B cell (primary cell): ENCODE measurements around the gene RPP38.

Experiments used
- EZH2 ChIP-seq: IDR thresholded peaks from 2 replicates; pipeline ENCODE4 v1.6.1; 2012; ENCODE audit warnings: borderline replicate concordance, low read depth, mild to moderate bottlenecking, moderate library complexity, low read length; ENCODE audit not compliant: insufficient read depth, poor library complexity, severe bottlenecking
- TF ChIP-seq, protein P1 (sequence below): fragments of 200-600 bp; IDR thresholded peaks from one replicate; pipeline ENCODE4 v1.8.0; 2022; ENCODE audit warnings: antibody characterized with exemption, mild to moderate bottlenecking

DNA sequence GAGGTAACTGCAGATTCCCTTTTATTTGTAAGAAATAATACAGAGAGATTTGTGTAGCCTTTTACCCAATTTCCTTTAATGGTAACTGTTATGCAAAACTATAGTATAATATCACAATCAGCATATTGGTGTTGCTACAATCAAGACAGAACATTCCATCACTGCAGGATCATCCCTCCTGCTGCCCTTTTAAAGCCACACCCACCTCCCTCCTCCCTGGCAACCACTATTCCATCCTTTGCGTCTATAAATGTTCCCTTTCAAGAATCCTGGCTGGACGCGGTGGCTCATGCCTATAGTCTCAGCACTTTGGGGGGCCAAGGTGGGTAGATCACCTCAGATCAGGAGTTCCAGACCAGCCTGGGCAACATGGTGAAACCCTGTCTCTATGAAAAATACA, 21.7 kb upstream of the RPP38 start:
- TF ChIP-seq, protein P1, sequence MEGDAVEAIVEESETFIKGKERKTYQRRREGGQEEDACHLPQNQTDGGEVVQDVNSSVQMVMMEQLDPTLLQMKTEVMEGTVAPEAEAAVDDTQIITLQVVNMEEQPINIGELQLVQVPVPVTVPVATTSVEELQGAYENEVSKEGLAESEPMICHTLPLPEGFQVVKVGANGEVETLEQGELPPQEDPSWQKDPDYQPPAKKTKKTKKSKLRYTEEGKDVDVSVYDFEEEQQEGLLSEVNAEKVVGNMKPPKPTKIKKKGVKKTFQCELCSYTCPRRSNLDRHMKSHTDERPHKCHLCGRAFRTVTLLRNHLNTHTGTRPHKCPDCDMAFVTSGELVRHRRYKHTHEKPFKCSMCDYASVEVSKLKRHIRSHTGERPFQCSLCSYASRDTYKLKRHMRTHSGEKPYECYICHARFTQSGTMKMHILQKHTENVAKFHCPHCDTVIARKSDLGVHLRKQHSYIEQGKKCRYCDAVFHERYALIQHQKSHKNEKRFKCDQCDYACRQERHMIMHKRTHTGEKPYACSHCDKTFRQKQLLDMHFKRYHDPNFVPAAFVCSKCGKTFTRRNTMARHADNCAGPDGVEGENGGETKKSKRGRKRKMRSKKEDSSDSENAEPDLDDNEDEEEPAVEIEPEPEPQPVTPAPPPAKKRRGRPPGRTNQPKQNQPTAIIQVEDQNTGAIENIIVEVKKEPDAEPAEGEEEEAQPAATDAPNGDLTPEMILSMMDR, result no peak
- TF ChIP-seq EZH2, result no peak
